ENCODE results near the gene SUSD4.

SUSD4 gene

DNA sequence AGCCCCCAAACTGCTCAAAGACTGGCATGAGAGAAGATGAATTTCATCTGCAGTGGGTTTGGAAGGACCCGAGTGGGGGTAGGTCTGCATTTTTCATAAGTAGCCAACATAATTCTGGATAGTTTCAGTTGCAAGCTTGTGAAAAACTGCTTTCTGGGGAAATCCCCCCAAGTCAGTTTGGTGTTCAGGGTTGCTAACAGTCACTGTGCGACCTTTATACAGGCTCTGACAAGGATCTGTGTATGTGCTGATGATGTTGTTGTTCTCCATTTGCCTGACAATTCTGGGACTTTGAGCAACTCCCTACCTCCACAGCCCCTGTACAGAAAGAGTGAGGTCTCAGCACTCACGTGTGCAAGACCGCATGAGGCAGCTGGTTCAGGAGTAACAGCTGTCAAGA lies 87.9 kb downstream of the SUSD4 start:
- TF ChIP-seq, protein P1, sequence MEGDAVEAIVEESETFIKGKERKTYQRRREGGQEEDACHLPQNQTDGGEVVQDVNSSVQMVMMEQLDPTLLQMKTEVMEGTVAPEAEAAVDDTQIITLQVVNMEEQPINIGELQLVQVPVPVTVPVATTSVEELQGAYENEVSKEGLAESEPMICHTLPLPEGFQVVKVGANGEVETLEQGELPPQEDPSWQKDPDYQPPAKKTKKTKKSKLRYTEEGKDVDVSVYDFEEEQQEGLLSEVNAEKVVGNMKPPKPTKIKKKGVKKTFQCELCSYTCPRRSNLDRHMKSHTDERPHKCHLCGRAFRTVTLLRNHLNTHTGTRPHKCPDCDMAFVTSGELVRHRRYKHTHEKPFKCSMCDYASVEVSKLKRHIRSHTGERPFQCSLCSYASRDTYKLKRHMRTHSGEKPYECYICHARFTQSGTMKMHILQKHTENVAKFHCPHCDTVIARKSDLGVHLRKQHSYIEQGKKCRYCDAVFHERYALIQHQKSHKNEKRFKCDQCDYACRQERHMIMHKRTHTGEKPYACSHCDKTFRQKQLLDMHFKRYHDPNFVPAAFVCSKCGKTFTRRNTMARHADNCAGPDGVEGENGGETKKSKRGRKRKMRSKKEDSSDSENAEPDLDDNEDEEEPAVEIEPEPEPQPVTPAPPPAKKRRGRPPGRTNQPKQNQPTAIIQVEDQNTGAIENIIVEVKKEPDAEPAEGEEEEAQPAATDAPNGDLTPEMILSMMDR (conservative IDR thresholded peaks at IDR 0.05; ENCODE audit: low read length), result no peak
- TF ChIP-seq EZH2phosphoT487 (IDR thresholded peaks at IDR 0.05; ENCODE audit: borderline replicate concordance), result no peak
- Histone ChIP-seq H3K27me3 (ENCODE audit: insufficient read depth, low read length, poor library complexity, severe bottlenecking) (no peaks in the 10 kb centered on the region), H3K36me3 (ENCODE audit: insufficient read depth, low read length) (no peaks in the 10 kb centered on the region), H2AFZ (ENCODE audit: low read length) (no peak overlapping the region), H3K9ac (ENCODE audit: low read depth, low read length, poor library complexity, severe bottlenecking) (no peak overlapping the region), H3K79me2 (ENCODE audit: insufficient read depth, low read length) (no peaks in the 10 kb centered on the region), H3K4me1 (ENCODE audit: insufficient read depth, low read length, poor library complexity, severe bottlenecking) (no peaks in the 10 kb centered on the region), H4K20me1 (ENCODE audit: insufficient read depth, low read length, poor library complexity, severe bottlenecking) (no peaks in the 10 kb centered on the region), H3K4me3 (ENCODE audit: low read length, poor library complexity, severe bottlenecking) (no peak overlapping the region), H3K9me3 (ENCODE audit: insufficient read depth, low read depth, low read length) (no peaks in the 10 kb centered on the region), H3F3A (ENCODE audit: low read depth) (no peaks in the 10 kb centered on the region), H3K4me2 (ENCODE audit: low read depth, low read length, poor library complexity, severe bottlenecking) (no peak overlapping the region), H3K9me2 (replicated peaks; ENCODE audit: low read depth, low read length) (no peaks in the 10 kb centered on the region)

- Histone ChIP-seq H3K79me2 (ENCODE audit: insufficient read depth, low read length) (no peaks in the 10 kb centered on the region), H3K4me2 (ENCODE audit: low read depth, low read length, poor library complexity, severe bottlenecking) (no peak overlapping the region), H3K4me3 (ENCODE audit: low read length, poor library complexity, severe bottlenecking) (no peak overlapping the region), H3K27me3 (ENCODE audit: insufficient read depth, low read length, poor library complexity, severe bottlenecking) (no peaks in the 10 kb centered on the region), H3K9me3 (ENCODE audit: insufficient read depth, low read depth, low read length) (no peaks in the 10 kb centered on the region), H3K4me1 (ENCODE audit: insufficient read depth, low read length, poor library complexity, severe bottlenecking) (peaks cover 12% of the 10 kb centered on the region), H3F3A (ENCODE audit: low read depth) (no peaks in the 10 kb centered on the region), H3K9ac (ENCODE audit: low read depth, low read length, poor library complexity, severe bottlenecking) (no peak overlapping the region), H2AFZ (ENCODE audit: low read length) (no peak overlapping the region), H3K9me2 (replicated peaks; ENCODE audit: low read depth, low read length) (no peaks in the 10 kb centered on the region), H4K20me1 (ENCODE audit: insufficient read depth, low read length, poor library complexity, severe bottlenecking) (no peaks in the 10 kb centered on the region), H3K36me3 (ENCODE audit: insufficient read depth, low read length) (no peaks in the 10 kb centered on the region)
- no peak for TF ChIP-seq EZH2phosphoT487 (IDR thresholded peaks at IDR 0.05; ENCODE audit: borderline replicate concordance)
- TF ChIP-seq, protein P1 (conservative IDR thresholded peaks at IDR 0.05; ENCODE audit: low read length), result no peak
Measured at GRCh38 chr1:223273511-223273910, 90.5 kb downstream of the SUSD4 start.

- Histone ChIP-seq H3K9me2 (replicated peaks; ENCODE audit: low read depth, low read length) (no peaks in the 10 kb centered on the region), H2AFZ (ENCODE audit: low read length) (no peak overlapping the region), H3K4me2 (ENCODE audit: low read depth, low read length, poor library complexity, severe bottlenecking) (no peak overlapping the region), H3K27me3 (ENCODE audit: insufficient read depth, low read length, poor library complexity, severe bottlenecking) (no peaks in the 10 kb centered on the region), H3K79me2 (ENCODE audit: insufficient read depth, low read length) (no peaks in the 10 kb centered on the region), H3K4me1 (ENCODE audit: insufficient read depth, low read length, poor library complexity, severe bottlenecking) (peaks cover 12% of the 10 kb centered on the region), H3K9ac (ENCODE audit: low read depth, low read length, poor library complexity, severe bottlenecking) (no peak overlapping the region), H4K20me1 (ENCODE audit: insufficient read depth, low read length, poor library complexity, severe bottlenecking) (no peaks in the 10 kb centered on the region), H3F3A (ENCODE audit: low read depth) (no peaks in the 10 kb centered on the region), H3K4me3 (ENCODE audit: low read length, poor library complexity, severe bottlenecking) (no peak overlapping the region), H3K9me3 (ENCODE audit: insufficient read depth, low read depth, low read length) (no peaks in the 10 kb centered on the region), H3K36me3 (ENCODE audit: insufficient read depth, low read length) (no peaks in the 10 kb centered on the region)
- no peak for TF ChIP-seq EZH2phosphoT487 (IDR thresholded peaks at IDR 0.05; ENCODE audit: borderline replicate concordance)
- TF ChIP-seq, protein P1 (conservative IDR thresholded peaks at IDR 0.05; ENCODE audit: low read length), result no peak
Measured at GRCh38 chr1:223271085-223271781, 92.7 kb downstream of the SUSD4 start.
